ENCODE measurements around the gene NFYC.
"Not testable (repeated sequence)": the region's sequence is repeated elsewhere in the genome, so short reads cannot be mapped to it uniquely, and the experiment has no call there.

Gene NFYC

GRCh38 chr1:40717955-40718354 is 26.5 kb downstream of the NFYC start:
- H3K4me3 ChIP-seq (ENCODE audit: low read depth, low read length), result no peak overlapping the region
- DNase-seq (ENCODE audit: low read depth), result no peak
- no peak for TF ChIP-seq CTCF (IDR thresholded peaks at IDR 0.05; ENCODE audit: control insufficient read depth, extremely low read depth, insufficient read depth)

GRCh38 chr1:40720493-40720892 is 29.0 kb downstream of the NFYC start:
- no peak for TF ChIP-seq CTCF (IDR thresholded peaks at IDR 0.05; ENCODE audit: control insufficient read depth, extremely low read depth, insufficient read depth)
- DNase-seq (ENCODE audit: low read depth), result no peak
- H3K4me3 ChIP-seq (ENCODE audit: low read depth, low read length), result no peak overlapping the region

- DNase-seq (ENCODE audit: low read depth), result no peak
- no peak for TF ChIP-seq CTCF (IDR thresholded peaks at IDR 0.05; ENCODE audit: control insufficient read depth, extremely low read depth, insufficient read depth)
- H3K4me3 ChIP-seq (ENCODE audit: low read depth, low read length), result no peak overlapping the region
Observed at GRCh38 chr1:40722622-40723021, 31.1 kb downstream of the NFYC start.

GRCh38 chr1:40723196-40723955 is 31.9 kb downstream of the NFYC start:
- no peak for TF ChIP-seq CTCF (IDR thresholded peaks at IDR 0.05; ENCODE audit: control insufficient read depth, extremely low read depth, insufficient read depth)
- H3K4me3 ChIP-seq (ENCODE audit: low read depth, low read length), result no peak overlapping the region
- DNase-seq (ENCODE audit: low read depth), result no peak

GRCh38 chr1:40727662-40728061 is 36.2 kb downstream of the NFYC start:
- H3K4me3 ChIP-seq (ENCODE audit: low read depth, low read length); DNase-seq (ENCODE audit: low read depth): not testable (repeated sequence)

- not testable (repeated sequence) for H3K4me3 ChIP-seq (ENCODE audit: low read depth, low read length); DNase-seq (ENCODE audit: low read depth)
Observed at GRCh38 chr1:40729316-40729862, 37.9 kb downstream of the NFYC start.

- TF ChIP-seq CTCF (IDR thresholded peaks at IDR 0.05; ENCODE audit: control insufficient read depth, extremely low read depth, insufficient read depth), result no peak
- no peak for DNase-seq (ENCODE audit: low read depth)
- no peak overlapping the region for H3K4me3 ChIP-seq (ENCODE audit: low read depth, low read length)
Observed at GRCh38 chr1:40732756-40733301, 41.3 kb downstream of the NFYC start.

All from LNCaP clone FGC (cell line).